ENCODE results near the gene CRHR1. TPM values are rescaled to one million over a fixed set of nuclear protein-coding genes. Genes with fewer than 3 reads are reported as not detected.

Gene CRHR1
- total RNA-seq, 4 donors from 2014 or later = 0.40 TPM; not detected in 3

DNA sequence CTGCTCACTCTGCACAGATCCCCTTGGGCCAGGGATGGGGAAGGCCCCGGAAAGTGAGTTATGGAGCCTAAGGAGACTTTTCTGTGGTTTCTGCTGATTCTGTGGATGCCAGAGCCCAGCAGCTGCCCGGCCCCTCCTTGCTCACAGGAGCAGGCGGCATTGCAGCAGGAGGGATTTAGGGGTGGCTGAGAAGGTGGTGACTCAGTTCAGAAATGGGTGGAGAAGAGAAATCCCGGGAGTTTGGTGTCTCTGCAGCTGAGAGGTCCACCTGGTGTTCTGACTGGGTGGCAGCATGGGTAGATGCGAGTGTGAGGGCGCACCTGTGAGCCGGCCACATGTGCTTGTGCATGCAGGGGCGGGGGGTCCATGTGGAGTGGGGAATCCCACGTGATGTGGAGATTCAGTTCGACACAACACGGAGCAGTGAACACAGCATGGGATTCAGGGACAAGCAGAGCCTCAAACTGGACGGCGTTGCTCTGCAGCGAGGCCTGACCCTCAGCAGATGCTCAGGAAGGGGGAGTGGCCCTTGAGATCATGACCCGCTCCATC, 44.5 kb downstream of the CRHR1 start:
- Histone ChIP-seq H3K36me3 (no peaks in the 10 kb centered on the region), H3K9me3 (no peaks in the 10 kb centered on the region), H3K27ac (no peak overlapping the region), H3K4me3 (no peak overlapping the region), H3K4me1 (no peaks in the 10 kb centered on the region), H3K27me3 (no peaks in the 10 kb centered on the region)
- TF ChIP-seq POLR2A (IDR thresholded peaks at IDR 0.05) = no peak
- TF ChIP-seq CTCF (IDR thresholded peaks at IDR 0.05) = no peak
- no peak for DNase-seq

- no peaks in the 10 kb centered on the region for H3K36me3 ChIP-seq
- H3K9me3 ChIP-seq = no peaks in the 10 kb centered on the region
- DNase-seq = no peak
- TF ChIP-seq CTCF (IDR thresholded peaks at IDR 0.05) = no peak
- TF ChIP-seq POLR2A (IDR thresholded peaks at IDR 0.05) = no peak
- no peak overlapping the region for H3K27ac ChIP-seq
- H3K4me1 ChIP-seq = no peaks in the 10 kb centered on the region
- no peak overlapping the region for H3K4me3 ChIP-seq
- no peaks in the 10 kb centered on the region for H3K27me3 ChIP-seq
Measured at GRCh38 chr17:45833920-45834319, 49.8 kb downstream of the CRHR1 start.

DNA sequence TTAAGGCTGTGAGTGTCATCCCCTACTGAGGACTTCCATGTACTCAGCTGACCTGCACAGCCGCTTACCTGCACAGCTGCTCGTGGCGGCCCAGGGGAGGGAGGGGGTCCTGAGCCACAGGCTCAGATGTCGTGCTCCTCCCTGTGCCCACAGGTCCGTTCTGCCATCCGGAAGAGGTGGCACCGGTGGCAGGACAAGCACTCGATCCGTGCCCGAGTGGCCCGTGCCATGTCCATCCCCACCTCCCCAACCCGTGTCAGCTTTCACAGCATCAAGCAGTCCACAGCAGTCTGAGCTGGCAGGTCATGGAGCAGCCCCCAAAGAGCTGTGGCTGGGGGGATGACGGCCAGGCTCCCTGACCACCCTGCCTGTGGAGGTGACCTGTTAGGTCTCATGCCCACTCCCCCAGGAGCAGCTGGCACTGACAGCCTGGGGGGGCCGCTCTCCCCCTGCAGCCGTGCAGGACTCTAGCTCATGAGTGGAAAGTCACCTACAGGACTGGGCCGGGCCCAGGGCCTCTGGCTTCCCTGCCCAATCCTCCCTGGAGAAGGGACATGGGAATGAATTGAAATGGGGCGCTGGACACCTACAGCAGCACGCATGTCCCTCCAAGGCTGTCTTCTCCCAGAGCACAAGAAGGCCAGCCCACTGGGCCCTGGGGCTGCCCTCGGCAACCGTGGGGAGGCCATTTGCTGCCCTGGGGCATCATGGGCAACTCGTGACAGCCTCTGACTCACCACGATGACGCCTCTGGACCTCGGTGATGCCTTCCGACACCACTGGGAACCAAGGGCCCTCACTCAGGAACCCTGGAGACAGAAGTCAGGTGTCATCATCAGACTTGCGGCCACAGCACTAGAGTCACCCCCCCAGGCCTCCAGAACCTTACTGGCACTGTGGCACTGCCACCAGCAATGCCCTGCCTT, 50.6 kb downstream of the CRHR1 start:
- DNase-seq = no peak
- no peaks in the 10 kb centered on the region for H3K27me3 ChIP-seq
- TF ChIP-seq CTCF (IDR thresholded peaks at IDR 0.05) (no peak), POLR2A (IDR thresholded peaks at IDR 0.05) (no peak)

GRCh38 chr17:45835481-45835880, 51.4 kb downstream of the CRHR1 start:
- no peaks in the 10 kb centered on the region for H3K9me3 ChIP-seq
- H3K4me3 ChIP-seq = no peak overlapping the region
- DNase-seq = no peak

More for the DNA sequence above, 50.6 kb downstream of the CRHR1 start:
- Histone ChIP-seq H3K9me3 (no peaks in the 10 kb centered on the region), H3K36me3 (no peaks in the 10 kb centered on the region), H3K4me3 (no peak overlapping the region), H3K4me1 (no peaks in the 10 kb centered on the region), H3K27ac (no peak overlapping the region)

More at GRCh38 chr17:45835481-45835880, 51.4 kb downstream of the CRHR1 start:
- H3K4me1 ChIP-seq = no peaks in the 10 kb centered on the region
- no peak for TF ChIP-seq POLR2A (IDR thresholded peaks at IDR 0.05)
- no peak for TF ChIP-seq CTCF (IDR thresholded peaks at IDR 0.05)
- no peaks in the 10 kb centered on the region for H3K27me3 ChIP-seq
- H3K27ac ChIP-seq = no peak overlapping the region
- H3K36me3 ChIP-seq = no peaks in the 10 kb centered on the region
